ENCODE results near the gene PFN3.
A peak's percentile ranks its signal among the peaks of the same experiment; 100 is the strongest.

PFN3 gene

GRCh38 chr5:177399997-177400868, at the start of gene PFN3:
Gene PFN3, minus strand, starts transcription at chr5:177400661. Its CDS starts 85 bp downstream, at chr5:177400576.
- no peak for DNase-seq

DNA sequence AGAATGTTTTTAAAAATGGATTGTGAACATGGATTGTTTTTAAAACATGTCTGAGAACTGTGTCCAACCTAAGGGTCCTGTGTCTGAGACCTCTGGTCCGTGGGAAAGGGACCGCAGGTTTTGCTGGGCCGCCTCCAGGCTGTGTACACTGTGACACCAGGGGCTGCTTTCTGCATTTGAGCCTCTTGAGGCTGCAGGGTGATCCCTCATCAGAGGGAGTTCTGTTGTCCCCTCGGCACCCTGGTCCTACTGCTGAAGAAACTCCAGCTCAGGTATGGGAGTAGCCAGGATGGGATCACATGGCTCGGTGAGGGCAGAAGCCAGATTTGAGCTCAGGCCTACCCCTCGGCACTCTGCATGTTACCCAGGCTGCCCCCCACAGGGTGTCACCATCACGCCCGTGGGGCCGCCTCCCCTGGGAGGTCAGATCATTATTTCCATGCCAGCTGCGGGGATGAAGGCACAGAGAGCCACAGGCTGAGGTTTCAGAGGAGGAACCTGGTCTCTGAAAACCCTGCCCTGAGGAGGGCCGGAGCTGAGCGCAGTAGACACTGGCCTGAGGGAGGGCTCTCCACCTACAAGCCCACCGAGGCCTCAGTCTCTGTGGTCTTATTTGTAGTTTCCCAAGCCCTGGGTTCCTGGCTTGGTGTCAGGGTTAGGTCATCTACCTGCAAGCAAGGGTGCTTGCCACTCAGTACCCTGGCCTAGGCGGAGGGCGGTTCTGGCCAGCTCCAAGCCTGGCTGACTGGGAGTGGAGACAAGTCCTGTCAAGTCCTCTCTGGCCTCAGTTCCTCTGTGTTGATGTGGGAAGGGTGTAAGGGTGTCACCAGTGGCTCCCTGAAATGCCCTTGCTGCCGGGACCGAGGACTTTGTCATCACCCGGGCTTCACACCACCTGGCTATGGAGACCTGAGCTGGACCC, 48.9 kb upstream of the PFN3 start:
- DNase-seq = no peak

DNA sequence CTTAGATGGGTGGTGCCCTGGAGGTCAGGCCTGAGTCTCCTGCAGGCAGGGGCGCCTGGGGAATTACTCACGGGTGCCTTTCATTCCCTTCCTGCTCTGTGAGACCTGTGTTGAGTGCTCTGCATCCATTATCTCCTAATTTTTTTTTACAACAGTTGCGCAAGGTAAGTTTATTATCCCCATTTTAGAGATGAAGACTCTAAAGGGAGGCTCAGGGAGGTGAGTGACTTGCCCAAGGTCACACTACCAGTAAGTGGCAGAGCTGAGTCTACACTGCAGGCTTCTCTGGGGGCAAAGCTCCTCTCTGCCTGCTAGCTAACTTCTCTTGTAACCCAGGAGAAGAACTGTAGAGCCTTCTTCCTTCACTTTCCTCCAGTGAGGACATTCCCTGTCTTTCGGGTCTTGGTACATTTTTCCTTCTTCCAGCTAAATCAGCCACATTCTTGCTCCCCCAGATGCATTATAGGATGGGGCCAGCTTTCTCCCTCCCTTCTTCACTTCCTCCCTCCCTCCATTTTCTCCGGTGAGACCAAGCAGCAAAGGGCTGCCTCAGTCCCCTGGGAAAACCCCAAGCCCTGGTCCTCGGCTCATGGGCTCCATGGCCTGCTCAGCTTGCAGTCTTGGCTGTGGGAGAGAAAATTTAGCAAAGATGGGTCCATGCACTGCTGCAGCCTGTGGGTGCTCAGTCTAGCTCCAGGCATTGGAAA, 47.9 kb upstream of the PFN3 start:
- DNase-seq = no peak

GRCh38 chr5:177447611-177448243, 47.3 kb upstream of the PFN3 start:
- DNase-seq = peak in 1 of 2 donors; percentile 36

- no peak for DNase-seq
These were observed 46.7 kb upstream of the PFN3 start for GRCh38 chr5:177447066-177447610.

DNA sequence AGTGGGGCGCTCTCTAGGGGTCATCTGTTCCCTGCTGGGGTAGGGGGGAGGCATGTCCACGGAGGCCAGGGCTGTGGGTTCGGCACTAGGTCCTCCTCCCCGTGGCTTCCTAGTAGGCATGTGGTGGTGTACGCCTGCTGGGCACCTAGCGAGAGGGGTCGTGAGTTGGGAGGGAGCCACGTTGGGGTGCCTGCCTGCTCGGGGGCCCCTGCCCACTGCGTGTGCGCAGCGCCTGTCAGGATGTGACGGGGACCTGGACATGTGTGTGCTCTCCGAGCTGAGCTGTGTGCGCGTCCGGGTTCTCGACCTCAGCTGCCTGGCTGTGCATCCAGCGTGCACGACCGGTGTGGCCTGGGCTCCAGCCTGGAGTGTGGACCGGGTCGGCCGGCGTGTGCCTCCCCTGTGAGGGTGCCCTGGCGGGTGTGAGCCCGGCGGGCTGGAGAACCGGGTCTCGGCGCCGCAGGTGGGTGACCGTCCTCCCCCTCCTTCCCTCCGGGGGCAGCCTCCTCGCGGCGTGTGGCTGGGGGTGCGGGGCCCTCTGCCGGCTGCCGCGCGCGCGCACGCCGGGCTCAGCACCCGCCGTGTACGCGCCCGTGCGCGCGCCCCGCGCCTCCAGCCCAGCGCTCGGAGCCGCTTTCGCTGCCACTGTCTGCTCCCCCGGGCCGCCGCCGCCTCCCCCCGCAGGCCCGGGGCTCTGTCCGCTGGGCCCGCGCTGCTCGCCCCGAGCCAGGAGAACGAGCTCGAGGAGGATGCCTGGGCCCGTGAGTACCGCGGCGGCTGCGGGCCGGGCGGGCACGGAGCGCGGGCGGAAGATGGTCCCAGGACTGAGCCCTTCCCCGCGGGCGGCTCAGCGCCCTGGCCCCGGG, 46.0 kb upstream of the PFN3 start, which contains the start of gene PRR7:
PRR7 (plus strand) TSS at position 615 of the 866 bp plus-strand sequence. CDS start 8,254 bp downstream, outside the sequence.
- DNase-seq = peak; percentile 18 to 23

DNA sequence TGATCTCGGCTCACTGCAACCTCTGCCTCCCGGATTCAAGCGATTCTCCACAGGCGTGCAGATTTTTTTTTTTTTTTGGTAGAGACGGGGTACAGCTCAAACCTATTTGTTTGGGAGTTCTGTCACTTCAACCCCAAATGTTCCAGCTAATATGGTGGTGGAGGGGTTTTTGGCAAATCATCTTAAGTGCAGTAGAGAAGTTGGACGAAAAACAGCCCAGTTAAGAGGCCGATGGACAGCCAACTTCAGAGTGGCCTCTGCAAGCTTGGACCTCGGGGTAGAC, 45.4 kb upstream of the PFN3 start:
- no peak for DNase-seq

DNA sequence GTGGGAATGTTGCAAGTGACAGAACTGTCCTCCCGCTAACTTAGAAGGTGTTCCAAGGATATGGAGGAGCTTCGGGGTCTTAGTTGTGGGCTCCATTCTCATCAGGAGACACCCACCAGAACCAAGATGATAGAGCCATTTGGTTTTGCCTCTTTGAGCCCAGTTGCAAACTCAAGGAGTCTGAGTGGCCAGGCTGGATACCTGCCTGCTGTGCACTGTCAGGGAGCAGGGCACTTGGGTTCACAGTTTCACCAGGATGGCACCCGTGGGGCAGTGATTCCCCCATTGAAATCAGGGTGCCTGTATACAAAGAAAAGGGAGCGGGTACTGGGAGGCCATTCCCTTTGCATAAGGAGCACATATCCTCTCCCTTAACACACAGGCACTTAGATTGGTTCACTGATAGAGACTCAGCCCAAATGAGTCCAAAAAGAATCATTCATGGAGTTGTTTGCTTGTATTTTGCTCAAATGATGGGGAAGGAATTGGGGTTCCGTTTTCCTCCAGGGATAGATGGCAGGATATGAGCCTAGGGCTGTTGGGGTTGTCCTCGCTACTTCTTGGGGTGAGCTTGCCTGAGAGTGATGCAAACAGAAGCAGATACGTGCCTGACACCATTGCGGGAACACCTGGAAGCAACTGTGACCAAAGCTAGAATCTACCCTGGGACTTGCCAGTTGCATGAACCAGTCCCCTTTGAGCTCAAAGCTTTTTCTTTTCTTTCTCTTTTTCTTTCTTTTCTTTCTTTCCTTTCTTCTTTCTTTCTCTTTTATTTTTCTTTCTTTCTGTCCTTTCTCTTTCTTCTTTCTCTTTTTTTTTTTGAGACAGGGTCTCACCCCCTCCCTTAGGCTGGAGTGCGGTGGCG, 44.8 kb upstream of the PFN3 start:
- no peak for DNase-seq

DNA sequence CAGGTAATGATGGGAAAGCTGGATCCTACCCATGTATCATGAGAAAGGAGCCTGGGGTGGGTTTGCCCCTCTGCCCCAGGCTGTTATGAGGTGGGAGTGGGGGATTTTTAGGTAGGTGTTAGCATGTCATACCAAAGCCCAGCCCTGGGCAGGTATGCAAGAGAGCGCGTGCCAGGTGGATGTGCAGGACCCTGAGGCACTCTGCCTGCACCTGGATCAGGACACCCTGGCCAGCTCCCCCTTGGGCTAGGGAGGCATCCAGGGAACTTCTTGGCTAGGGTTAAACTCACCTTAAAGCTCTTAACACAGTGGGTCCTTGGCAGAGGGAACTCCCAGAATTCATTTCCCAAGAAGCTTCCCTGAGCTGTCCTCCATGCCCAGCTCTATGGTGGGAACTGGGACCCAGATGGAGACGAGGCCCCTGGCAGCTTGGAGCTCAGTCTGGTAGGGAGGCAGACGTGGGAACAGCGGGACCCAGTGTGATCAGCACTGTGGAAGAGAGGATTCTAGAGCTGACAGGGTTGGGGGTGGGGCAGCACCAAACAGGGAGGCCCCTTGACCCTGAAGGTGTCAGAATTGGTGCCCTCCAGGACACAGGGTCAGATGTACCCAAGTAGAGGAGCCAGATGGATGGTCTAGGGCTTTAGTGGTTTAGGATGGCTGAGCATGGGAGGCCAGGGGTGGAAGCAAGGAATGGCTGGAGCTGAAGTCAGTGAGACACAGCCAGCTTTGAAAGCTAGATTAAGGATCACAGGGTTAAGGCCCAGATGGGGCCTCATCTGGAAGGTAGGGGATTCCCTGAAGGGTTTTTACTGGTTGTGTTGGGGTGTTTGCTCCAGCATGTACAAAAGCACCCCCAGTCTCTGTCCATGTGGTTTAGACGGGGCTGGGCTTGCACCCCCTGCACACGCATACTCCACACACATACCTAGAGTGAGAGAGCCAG, 43.9 kb upstream of the PFN3 start:
- DNase-seq = no peak

- DNase-seq = no peak
These were observed 42.9 kb upstream of the PFN3 start for GRCh38 chr5:177443144-177443983.

GRCh38 chr5:177442066-177442826, 41.8 kb upstream of the PFN3 start:
- no peak for DNase-seq

GRCh38 chr5:177440990-177441780, 40.7 kb upstream of the PFN3 start:
- DNase-seq = no peak

DNA sequence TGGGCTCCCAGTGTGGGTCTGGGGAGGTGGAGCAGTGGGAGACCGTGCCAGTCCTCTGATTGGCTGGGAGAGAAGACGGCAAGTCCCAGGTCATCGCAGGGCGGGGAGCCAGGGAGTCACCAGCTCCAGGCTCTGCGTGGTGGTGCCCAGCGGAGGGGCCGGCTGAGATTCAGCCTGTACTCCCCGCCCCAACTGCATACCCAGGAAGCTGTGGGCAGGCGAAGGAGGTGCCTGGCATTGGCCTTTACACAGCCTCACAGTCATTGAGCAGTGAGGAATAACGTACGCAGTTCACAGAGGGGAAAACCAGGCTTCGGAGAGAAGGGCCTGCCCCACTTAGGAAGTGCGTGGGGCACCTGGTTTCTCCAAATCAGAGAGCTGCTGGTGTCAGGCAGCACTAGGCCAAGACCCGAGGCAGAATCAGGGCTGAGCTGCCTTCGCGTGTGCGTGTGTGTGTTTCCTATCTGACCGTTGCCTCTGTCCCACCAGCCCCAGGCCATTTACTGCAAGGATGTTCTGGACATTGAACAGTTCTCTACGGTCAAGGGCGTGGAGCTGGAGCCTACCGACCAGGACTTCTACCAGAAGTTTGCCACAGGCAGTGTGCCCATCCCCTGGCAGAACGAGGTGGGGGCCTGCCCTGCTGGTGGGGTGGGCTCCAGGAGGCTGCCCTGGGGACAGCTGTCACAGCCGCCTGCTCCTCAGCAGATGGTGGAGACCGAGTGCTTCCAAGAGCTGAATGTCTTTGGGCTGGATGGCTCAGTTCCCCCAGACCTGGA, 39.9 kb upstream of the PFN3 start:
- DNase-seq = no peak

- DNase-seq = no peak
These were observed 39.1 kb upstream of the PFN3 start for GRCh38 chr5:177439518-177440053.

DNA sequence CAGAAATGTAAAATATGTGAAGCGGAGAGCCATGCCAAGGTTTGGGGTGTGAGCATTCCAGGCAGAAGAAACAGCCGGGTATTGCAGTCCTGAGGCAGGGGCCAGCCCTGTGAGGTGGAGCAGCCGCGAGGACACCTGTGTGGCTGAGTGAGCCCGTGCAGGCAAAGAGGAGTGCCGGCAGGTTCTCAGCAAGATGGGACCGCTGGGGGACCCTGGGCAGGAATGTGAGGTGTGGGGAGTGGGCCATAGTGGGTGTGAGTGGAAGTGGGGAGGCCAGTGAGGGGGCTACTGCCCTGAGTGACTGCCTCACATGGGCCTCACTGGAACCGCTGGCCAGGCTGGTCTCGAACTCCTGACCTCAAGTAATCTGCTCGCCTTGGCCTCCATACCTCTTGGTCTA, 38.0 kb upstream of the PFN3 start:
- no peak for DNase-seq
